IPS-15b (cell line): ENCODE results near the gene CCDC63.
A peak's percentile ranks its signal among the peaks of the same experiment; 100 is the strongest.

Experiments used
- H3K27me3 ChIP-seq: one replicate; pipeline ENCODE4 v1.6.1; 2013; ENCODE audit warnings: low read length; ENCODE audit not compliant: control insufficient read depth, insufficient read depth
- H3K36me3 ChIP-seq: one replicate; pipeline ENCODE4 v1.6.1; 2013; ENCODE audit warnings: low read length; ENCODE audit not compliant: control insufficient read depth, insufficient read depth
- H3K4me1 ChIP-seq: one replicate; pipeline ENCODE4 v1.6.1; 2013; ENCODE audit warnings: mild to moderate bottlenecking, low read length; ENCODE audit not compliant: control insufficient read depth, insufficient read depth
- H3K4me3 ChIP-seq: one replicate; pipeline ENCODE4 v1.5.1; 2013; ENCODE audit warnings: low read depth, low read length
- H3K9ac ChIP-seq: one replicate; pipeline ENCODE4 v1.6.1; 2013; ENCODE audit warnings: low read depth, mild to moderate bottlenecking, low read length
- H3K9me3 ChIP-seq: one replicate; pipeline ENCODE4 v1.6.1; 2013; ENCODE audit warnings: mild to moderate bottlenecking, low read length; ENCODE audit not compliant: control insufficient read depth, insufficient read depth

The CCDC63 gene

GRCh38 chr12:110846615-110847566 lies at the start of gene CCDC63:
TSS of gene CCDC63 (plus strand) at chr12:110846987. CDS start at chr12:110852955, 5,968 bp downstream.
- Histone ChIP-seq H3K36me3 (no peaks in the 10 kb centered on the region), H3K4me3 (peak within 1 kb of the TSS; percentile 77), H3K27me3 (no peaks in the 10 kb centered on the region), H3K4me1 (no peaks in the 10 kb centered on the region), H3K9me3 (no peaks in the 10 kb centered on the region), H3K9ac (peak within 1 kb of the TSS; percentile 48)

- no peaks in the 10 kb centered on the region for H3K27me3 ChIP-seq
- no peaks in the 10 kb centered on the region for H3K9me3 ChIP-seq
- no peak overlapping the region for H3K9ac ChIP-seq
- H3K36me3 ChIP-seq, result no peaks in the 10 kb centered on the region
- no peaks in the 10 kb centered on the region for H3K4me1 ChIP-seq
- no peak overlapping the region for H3K4me3 ChIP-seq
These were observed 48.3 kb upstream of the CCDC63 start for GRCh38 chr12:110798461-110798860.

- Histone ChIP-seq H3K4me1 (no peaks in the 10 kb centered on the region), H3K9me3 (no peaks in the 10 kb centered on the region), H3K27me3 (no peaks in the 10 kb centered on the region)
These were observed 44.3 kb upstream of the CCDC63 start for GRCh38 chr12:110802489-110802888.

GRCh38 chr12:110804406-110804805 lies 42.4 kb upstream of the CCDC63 start:
- no peaks in the 10 kb centered on the region for H3K27me3 ChIP-seq
- no peak overlapping the region for H3K9ac ChIP-seq
- no peaks in the 10 kb centered on the region for H3K4me1 ChIP-seq
- no peaks in the 10 kb centered on the region for H3K9me3 ChIP-seq
- no peaks in the 10 kb centered on the region for H3K36me3 ChIP-seq
- H3K4me3 ChIP-seq, result no peak overlapping the region

More at GRCh38 chr12:110802489-110802888, 44.3 kb upstream of the CCDC63 start:
- H3K36me3 ChIP-seq, result no peaks in the 10 kb centered on the region
- no peak overlapping the region for H3K9ac ChIP-seq
- H3K4me3 ChIP-seq, result no peak overlapping the region

GRCh38 chr12:110807640-110808039 lies 39.1 kb upstream of the CCDC63 start:
- Histone ChIP-seq H3K4me1 (peaks cover 3% of the 10 kb centered on the region), H3K9ac (no peak overlapping the region), H3K36me3 (no peaks in the 10 kb centered on the region)

GRCh38 chr12:110809149-110809548 lies 37.6 kb upstream of the CCDC63 start:
- H3K4me1 ChIP-seq, result peaks cover 6% of the 10 kb centered on the region
- H3K27me3 ChIP-seq, result peaks cover 27% of the 10 kb centered on the region
- no peak overlapping the region for H3K9ac ChIP-seq
- no peaks in the 10 kb centered on the region for H3K36me3 ChIP-seq
- H3K9me3 ChIP-seq, result no peaks in the 10 kb centered on the region
- no peak overlapping the region for H3K4me3 ChIP-seq

More at GRCh38 chr12:110807640-110808039, 39.1 kb upstream of the CCDC63 start:
- Histone ChIP-seq H3K27me3 (peaks cover 12% of the 10 kb centered on the region), H3K9me3 (no peaks in the 10 kb centered on the region), H3K4me3 (no peak overlapping the region)

GRCh38 chr12:110811972-110812371 lies 34.8 kb upstream of the CCDC63 start:
- peaks cover 42% of the 10 kb centered on the region for H3K27me3 ChIP-seq
- H3K9ac ChIP-seq, result no peak overlapping the region
- H3K4me1 ChIP-seq, result peaks cover 21% of the 10 kb centered on the region
- no peaks in the 10 kb centered on the region for H3K9me3 ChIP-seq
- H3K36me3 ChIP-seq, result no peaks in the 10 kb centered on the region
- no peak overlapping the region for H3K4me3 ChIP-seq

GRCh38 chr12:110813285-110813684 lies 33.5 kb upstream of the CCDC63 start:
- H3K27me3 ChIP-seq, result peaks cover 42% of the 10 kb centered on the region
- H3K9ac ChIP-seq, result no peak overlapping the region
- H3K4me3 ChIP-seq, result no peak overlapping the region
- H3K9me3 ChIP-seq, result no peaks in the 10 kb centered on the region
- H3K4me1 ChIP-seq, result peaks cover 21% of the 10 kb centered on the region
- H3K36me3 ChIP-seq, result no peaks in the 10 kb centered on the region

GRCh38 chr12:110813756-110814155 lies 33.0 kb upstream of the CCDC63 start:
- no peaks in the 10 kb centered on the region for H3K36me3 ChIP-seq
- H3K4me1 ChIP-seq, result peaks cover 21% of the 10 kb centered on the region
- no peaks in the 10 kb centered on the region for H3K9me3 ChIP-seq
- H3K27me3 ChIP-seq, result peaks cover 42% of the 10 kb centered on the region
- H3K4me3 ChIP-seq, result no peak overlapping the region
- H3K9ac ChIP-seq, result no peak overlapping the region

- no peak overlapping the region for H3K9ac ChIP-seq
- H3K36me3 ChIP-seq, result no peaks in the 10 kb centered on the region
- no peak overlapping the region for H3K4me3 ChIP-seq
- no peaks in the 10 kb centered on the region for H3K9me3 ChIP-seq
- peaks cover 21% of the 10 kb centered on the region for H3K4me1 ChIP-seq
- peaks cover 42% of the 10 kb centered on the region for H3K27me3 ChIP-seq
These were observed 30.5 kb upstream of the CCDC63 start for GRCh38 chr12:110816248-110816647.

- Histone ChIP-seq H3K4me3 (no peak overlapping the region), H3K9me3 (no peaks in the 10 kb centered on the region), H3K27me3 (peaks cover 38% of the 10 kb centered on the region), H3K4me1 (peaks cover 18% of the 10 kb centered on the region), H3K9ac (no peak overlapping the region), H3K36me3 (no peaks in the 10 kb centered on the region)
These were observed 30.0 kb upstream of the CCDC63 start for GRCh38 chr12:110816779-110817178.

GRCh38 chr12:110818511-110818910 lies 28.3 kb upstream of the CCDC63 start:
- Histone ChIP-seq H3K4me1 (peaks cover 15% of the 10 kb centered on the region), H3K36me3 (no peaks in the 10 kb centered on the region), H3K27me3 (peaks cover 22% of the 10 kb centered on the region), H3K4me3 (no peak overlapping the region), H3K9ac (no peak overlapping the region), H3K9me3 (no peaks in the 10 kb centered on the region)
